GM23248 (cell line): Measurements from ENCODE around the gene CRISPLD2.

Experiments used
- EZH2 ChIP-seq: fragments of 200-600 bp; sonication (generic); IDR thresholded peaks from 2 replicates; pipeline ENCODE4 v1.6.1; 2018; ENCODE audit warnings: antibody characterized with exemption, mild to moderate bottlenecking; ENCODE audit not compliant: insufficient read depth, poor library complexity, severe bottlenecking
- EZH2phosphoT487 ChIP-seq: fragments of 200-600 bp; sonication (generic); IDR thresholded peaks from 2 replicates; pipeline ENCODE4 v1.6.1; 2018; ENCODE audit warnings: antibody characterized with exemption, moderate library complexity, mild to moderate bottlenecking, low read depth; ENCODE audit not compliant: insufficient read depth

GRCh38 chr16:84842516-84843148, 22.8 kb downstream of the CRISPLD2 start:
- TF ChIP-seq EZH2 = no peak
- TF ChIP-seq EZH2phosphoT487 = no peak
